ENCODE results near the gene DNAJB6.

DNA sequence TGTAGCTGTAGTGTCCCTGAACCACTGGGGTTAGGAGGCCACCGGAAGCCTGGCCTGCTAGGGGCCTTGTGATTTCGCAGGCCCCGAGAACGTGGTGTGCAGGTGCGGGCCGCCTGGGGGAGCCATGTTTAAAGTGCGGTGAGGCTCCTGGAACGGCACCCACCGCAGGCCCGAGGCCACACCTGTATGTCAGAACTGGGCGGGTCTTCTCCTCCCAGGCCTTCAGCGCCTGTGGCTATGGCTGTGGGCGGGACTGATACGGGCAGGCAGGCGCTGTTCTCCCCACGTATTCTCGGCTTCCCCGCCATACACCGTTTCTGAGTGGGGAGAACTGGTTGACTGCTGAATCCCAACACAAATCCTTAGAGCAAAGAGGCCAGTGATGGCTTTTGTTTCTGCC is 74.8 kb downstream of the DNAJB6 start:
- TF ChIP-seq SIN3A (IDR thresholded peaks at IDR 0.05; ENCODE audit: low read depth): no peak
- TF ChIP-seq, protein P1, sequence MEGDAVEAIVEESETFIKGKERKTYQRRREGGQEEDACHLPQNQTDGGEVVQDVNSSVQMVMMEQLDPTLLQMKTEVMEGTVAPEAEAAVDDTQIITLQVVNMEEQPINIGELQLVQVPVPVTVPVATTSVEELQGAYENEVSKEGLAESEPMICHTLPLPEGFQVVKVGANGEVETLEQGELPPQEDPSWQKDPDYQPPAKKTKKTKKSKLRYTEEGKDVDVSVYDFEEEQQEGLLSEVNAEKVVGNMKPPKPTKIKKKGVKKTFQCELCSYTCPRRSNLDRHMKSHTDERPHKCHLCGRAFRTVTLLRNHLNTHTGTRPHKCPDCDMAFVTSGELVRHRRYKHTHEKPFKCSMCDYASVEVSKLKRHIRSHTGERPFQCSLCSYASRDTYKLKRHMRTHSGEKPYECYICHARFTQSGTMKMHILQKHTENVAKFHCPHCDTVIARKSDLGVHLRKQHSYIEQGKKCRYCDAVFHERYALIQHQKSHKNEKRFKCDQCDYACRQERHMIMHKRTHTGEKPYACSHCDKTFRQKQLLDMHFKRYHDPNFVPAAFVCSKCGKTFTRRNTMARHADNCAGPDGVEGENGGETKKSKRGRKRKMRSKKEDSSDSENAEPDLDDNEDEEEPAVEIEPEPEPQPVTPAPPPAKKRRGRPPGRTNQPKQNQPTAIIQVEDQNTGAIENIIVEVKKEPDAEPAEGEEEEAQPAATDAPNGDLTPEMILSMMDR (IDR thresholded peaks at IDR 0.05 in 2 of 3, conservative IDR thresholded peaks at IDR 0.05 in 1 of 3; ENCODE audit: borderline replicate concordance in 1 of 3, insufficient read depth in 1 of 3, low read depth in 2 of 3, low read length in 2 of 3): no peak
- no peak for TF ChIP-seq EGR1 (IDR thresholded peaks at IDR 0.05; ENCODE audit: low read depth)
- no peak for TF ChIP-seq EZH2 (IDR thresholded peaks at IDR 0.05)
- TF ChIP-seq, protein P2, sequence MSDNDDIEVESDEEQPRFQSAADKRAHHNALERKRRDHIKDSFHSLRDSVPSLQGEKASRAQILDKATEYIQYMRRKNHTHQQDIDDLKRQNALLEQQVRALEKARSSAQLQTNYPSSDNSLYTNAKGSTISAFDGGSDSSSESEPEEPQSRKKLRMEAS (IDR thresholded peaks at IDR 0.05): no peak
- no peak for TF ChIP-seq ELF1 (IDR thresholded peaks at IDR 0.05; ENCODE audit: borderline replicate concordance, low read depth)
- TF ChIP-seq, protein P3, sequence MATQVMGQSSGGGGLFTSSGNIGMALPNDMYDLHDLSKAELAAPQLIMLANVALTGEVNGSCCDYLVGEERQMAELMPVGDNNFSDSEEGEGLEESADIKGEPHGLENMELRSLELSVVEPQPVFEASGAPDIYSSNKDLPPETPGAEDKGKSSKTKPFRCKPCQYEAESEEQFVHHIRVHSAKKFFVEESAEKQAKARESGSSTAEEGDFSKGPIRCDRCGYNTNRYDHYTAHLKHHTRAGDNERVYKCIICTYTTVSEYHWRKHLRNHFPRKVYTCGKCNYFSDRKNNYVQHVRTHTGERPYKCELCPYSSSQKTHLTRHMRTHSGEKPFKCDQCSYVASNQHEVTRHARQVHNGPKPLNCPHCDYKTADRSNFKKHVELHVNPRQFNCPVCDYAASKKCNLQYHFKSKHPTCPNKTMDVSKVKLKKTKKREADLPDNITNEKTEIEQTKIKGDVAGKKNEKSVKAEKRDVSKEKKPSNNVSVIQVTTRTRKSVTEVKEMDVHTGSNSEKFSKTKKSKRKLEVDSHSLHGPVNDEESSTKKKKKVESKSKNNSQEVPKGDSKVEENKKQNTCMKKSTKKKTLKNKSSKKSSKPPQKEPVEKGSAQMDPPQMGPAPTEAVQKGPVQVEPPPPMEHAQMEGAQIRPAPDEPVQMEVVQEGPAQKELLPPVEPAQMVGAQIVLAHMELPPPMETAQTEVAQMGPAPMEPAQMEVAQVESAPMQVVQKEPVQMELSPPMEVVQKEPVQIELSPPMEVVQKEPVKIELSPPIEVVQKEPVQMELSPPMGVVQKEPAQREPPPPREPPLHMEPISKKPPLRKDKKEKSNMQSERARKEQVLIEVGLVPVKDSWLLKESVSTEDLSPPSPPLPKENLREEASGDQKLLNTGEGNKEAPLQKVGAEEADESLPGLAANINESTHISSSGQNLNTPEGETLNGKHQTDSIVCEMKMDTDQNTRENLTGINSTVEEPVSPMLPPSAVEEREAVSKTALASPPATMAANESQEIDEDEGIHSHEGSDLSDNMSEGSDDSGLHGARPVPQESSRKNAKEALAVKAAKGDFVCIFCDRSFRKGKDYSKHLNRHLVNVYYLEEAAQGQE (IDR thresholded peaks at IDR 0.05; ENCODE audit: low read depth): no peak
- no peak for TF ChIP-seq POLR2A (IDR thresholded peaks at IDR 0.05; ENCODE audit: borderline replicate concordance, extremely low read depth, insufficient read depth, insufficient read length)
- no peak for TF ChIP-seq JUND (IDR thresholded peaks at IDR 0.05)
- no peak for TF ChIP-seq SP1 (IDR thresholded peaks at IDR 0.05; ENCODE audit: low read depth)
- no peak for TF ChIP-seq POLR2AphosphoS5 (IDR thresholded peaks at IDR 0.05; ENCODE audit: low read depth, low read length)
